ENCODE results near the gene COL6A6.
A peak's percentile ranks its signal among the peaks of the same experiment; 100 is the strongest.

COL6A6 gene

DNA sequence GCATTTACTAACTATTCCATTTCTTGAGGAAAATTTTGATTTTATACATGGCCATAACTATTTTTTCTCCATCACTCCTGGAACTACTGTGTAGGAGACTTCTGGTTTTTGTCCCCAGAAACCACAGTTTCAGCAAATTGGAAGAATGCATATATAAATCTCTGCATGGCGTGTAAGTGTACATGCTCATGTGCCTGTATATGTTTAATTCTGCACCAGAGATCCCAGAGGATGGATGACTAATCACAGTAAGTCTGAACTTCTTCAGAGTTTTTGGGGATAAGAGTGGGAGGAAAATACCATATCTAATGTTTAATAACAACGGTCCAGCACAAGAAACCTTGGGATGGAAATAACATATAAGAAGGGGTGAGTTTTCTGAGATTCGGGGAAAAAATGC lies 10.9 kb upstream of the COL6A6 start:
- Histone ChIP-seq H3K27ac (ENCODE audit: low read depth, low read length, severe bottlenecking) (no peak overlapping the region), H3K36me3 (ENCODE audit: control insufficient read depth, insufficient read depth, low read length) (no peaks in the 10 kb centered on the region), H3K9me3 (ENCODE audit: control insufficient read depth, low read length) (no peaks in the 10 kb centered on the region), H3K4me1 (ENCODE audit: control insufficient read depth, insufficient read depth, low read length, poor library complexity, severe bottlenecking) (no peaks in the 10 kb centered on the region), H3K4me3 (ENCODE audit: extremely low read depth, insufficient read depth, low read length, poor library complexity, severe bottlenecking) (no peak overlapping the region)
- 100% methylated on average over 1 to 2 of the region's 3 CpGs for WGBS, 2 experiments (ENCODE audit: insufficient coverage in 2 of 2)

DNA sequence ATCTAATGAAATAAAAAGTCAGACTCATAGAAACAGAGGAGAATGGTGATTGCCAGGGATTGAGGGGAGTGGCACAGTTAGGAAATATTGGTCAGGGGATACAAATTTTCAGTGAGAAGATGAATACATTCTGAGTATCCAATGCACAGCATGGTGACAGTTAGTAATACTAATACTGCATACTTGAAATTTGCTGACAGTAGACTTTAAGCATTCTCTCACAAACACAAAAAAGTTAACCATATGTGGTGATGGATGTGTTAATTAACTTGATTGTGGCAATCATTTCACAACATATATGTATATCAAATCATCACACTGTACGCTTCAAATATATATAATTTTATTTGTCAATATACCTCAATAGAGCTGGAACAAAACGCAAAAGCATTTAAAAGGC lies 9.2 kb upstream of the COL6A6 start:
- Histone ChIP-seq H3K36me3 (ENCODE audit: control insufficient read depth, insufficient read depth, low read length) (no peaks in the 10 kb centered on the region), H3K9me3 (ENCODE audit: control insufficient read depth, low read length) (no peaks in the 10 kb centered on the region), H3K4me3 (ENCODE audit: extremely low read depth, insufficient read depth, low read length, poor library complexity, severe bottlenecking) (no peak overlapping the region), H3K4me1 (ENCODE audit: control insufficient read depth, insufficient read depth, low read length, poor library complexity, severe bottlenecking) (no peaks in the 10 kb centered on the region), H3K27ac (ENCODE audit: low read depth, low read length, severe bottlenecking) (no peak overlapping the region)
- WGBS, 2 experiments (ENCODE audit: insufficient coverage in 2 of 2), result 100% methylated on average over 1 of the region's 2 CpGs; no CpG with 5 or more reads in 1 of the 2 experiments

DNA sequence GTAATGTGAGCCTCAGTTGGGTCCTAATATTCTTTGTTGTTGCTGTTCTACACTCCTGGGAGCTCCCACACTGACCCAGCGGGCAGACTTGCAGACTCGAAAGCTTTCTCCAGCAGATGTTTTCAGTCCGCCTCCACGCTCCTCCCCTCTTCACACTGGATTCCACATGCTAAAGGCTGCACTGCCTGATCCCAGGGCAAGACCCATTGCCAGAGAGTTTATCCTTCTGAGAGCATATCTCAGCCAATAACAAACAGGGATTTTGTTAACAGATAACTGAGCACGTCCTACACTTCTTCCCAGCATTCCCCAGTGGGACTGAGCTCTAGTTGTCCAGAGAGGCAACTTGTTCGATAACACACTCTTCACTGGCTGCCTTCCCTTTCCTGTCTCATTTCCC lies 8.0 kb upstream of the COL6A6 start:
- H3K27ac ChIP-seq (ENCODE audit: low read depth, low read length, severe bottlenecking), result no peak overlapping the region
- no peaks in the 10 kb centered on the region for H3K4me1 ChIP-seq (ENCODE audit: control insufficient read depth, insufficient read depth, low read length, poor library complexity, severe bottlenecking)
- WGBS, 2 experiments (ENCODE audit: insufficient coverage in 2 of 2), result 63 to 67% methylated on average over 4 to 6 of the region's 6 CpGs
- H3K4me3 ChIP-seq (ENCODE audit: extremely low read depth, insufficient read depth, low read length, poor library complexity, severe bottlenecking), result no peak overlapping the region
- no peaks in the 10 kb centered on the region for H3K36me3 ChIP-seq (ENCODE audit: control insufficient read depth, insufficient read depth, low read length)
- no peaks in the 10 kb centered on the region for H3K9me3 ChIP-seq (ENCODE audit: control insufficient read depth, low read length)

DNA sequence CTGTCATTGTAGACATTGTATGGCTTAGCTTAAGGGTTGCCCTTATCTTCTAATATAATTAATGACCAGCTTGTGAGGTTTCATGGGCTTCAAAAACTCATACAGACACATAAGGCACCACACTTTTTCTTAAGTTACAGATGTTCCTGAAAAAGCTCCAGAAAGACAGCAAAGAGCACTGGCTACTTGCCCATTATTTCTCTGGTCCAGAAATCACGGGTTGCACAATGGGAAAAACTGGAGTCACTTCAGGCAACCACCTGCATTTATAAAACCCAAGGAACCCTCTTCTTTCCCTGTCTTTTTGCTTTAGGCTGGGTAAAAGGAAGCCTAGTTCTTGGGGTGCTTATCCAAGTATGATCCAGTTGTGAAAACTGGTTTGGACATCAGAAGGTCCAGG lies 2.3 kb upstream of the COL6A6 start:
- Histone ChIP-seq H3K36me3 (ENCODE audit: control insufficient read depth, insufficient read depth, low read length) (no peaks in the 10 kb centered on the region), H3K4me1 (ENCODE audit: control insufficient read depth, insufficient read depth, low read length, poor library complexity, severe bottlenecking) (no peaks in the 10 kb centered on the region), H3K9me3 (ENCODE audit: control insufficient read depth, low read length) (no peaks in the 10 kb centered on the region), H3K27ac (ENCODE audit: low read depth, low read length, severe bottlenecking) (no peak overlapping the region), H3K4me3 (ENCODE audit: extremely low read depth, insufficient read depth, low read length, poor library complexity, severe bottlenecking) (no peak overlapping the region)
- WGBS, 2 experiments (ENCODE audit: insufficient coverage in 2 of 2), result 100% methylated on average over 1 of the region's 1 CpG; no CpG with 5 or more reads in 1 of the 2 experiments

DNA sequence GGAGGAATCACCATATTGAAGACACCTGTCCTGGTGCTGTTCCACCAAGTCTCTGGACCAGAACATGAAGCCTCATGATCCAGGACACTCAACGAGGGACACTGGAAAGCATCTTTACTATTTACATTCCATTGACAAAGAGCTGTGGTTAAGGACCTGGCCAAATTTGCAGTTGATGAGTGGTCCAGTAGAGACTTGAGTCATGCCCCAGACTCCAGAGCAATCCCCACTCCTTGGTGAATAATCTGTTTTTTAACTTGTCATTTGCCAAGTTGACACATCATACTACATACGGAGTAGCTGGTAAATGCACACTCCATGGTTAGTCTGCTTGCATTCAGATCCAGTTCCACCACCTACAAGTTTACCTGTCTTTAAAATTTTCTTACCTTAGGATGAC lies 1.2 kb upstream of the COL6A6 start:
- H3K27ac ChIP-seq (ENCODE audit: low read depth, low read length, severe bottlenecking), result no peak overlapping the region
- H3K9me3 ChIP-seq (ENCODE audit: control insufficient read depth, low read length), result no peaks in the 10 kb centered on the region
- H3K4me3 ChIP-seq (ENCODE audit: extremely low read depth, insufficient read depth, low read length, poor library complexity, severe bottlenecking), result no peak overlapping the region
- 86 to 100% methylated on average over 1 to 2 of the region's 2 CpGs for WGBS, 2 experiments (ENCODE audit: insufficient coverage in 2 of 2)
- H3K36me3 ChIP-seq (ENCODE audit: control insufficient read depth, insufficient read depth, low read length), result no peaks in the 10 kb centered on the region
- H3K4me1 ChIP-seq (ENCODE audit: control insufficient read depth, insufficient read depth, low read length, poor library complexity, severe bottlenecking), result no peaks in the 10 kb centered on the region

DNA sequence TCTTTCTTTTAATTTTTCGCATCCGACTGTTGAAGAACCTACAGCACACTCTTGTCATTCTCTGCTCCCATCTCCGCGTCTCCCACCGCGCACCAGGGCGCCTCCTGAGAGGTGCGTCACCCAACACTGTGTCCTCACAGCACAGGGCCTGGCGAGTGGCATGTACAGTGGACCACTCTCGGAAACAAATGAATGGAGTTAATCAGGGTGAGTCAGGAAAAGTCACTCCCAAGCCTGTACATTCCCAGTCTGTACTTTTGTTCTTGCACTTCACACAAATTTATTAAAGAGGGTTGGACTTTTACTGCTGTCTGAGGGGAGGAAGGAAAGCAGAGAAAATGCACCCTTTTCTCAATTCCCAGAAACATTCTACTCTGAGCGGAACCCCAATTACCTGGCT lies 625 bp downstream of the COL6A6 start:
- Histone ChIP-seq H3K27ac (ENCODE audit: low read depth, low read length, severe bottlenecking) (no peak overlapping the region), H3K9me3 (ENCODE audit: control insufficient read depth, low read length) (no peaks in the 10 kb centered on the region), H3K36me3 (ENCODE audit: control insufficient read depth, insufficient read depth, low read length) (no peaks in the 10 kb centered on the region), H3K4me3 (ENCODE audit: extremely low read depth, insufficient read depth, low read length, poor library complexity, severe bottlenecking) (peak overlapping the region; percentile 41), H3K4me1 (ENCODE audit: control insufficient read depth, insufficient read depth, low read length, poor library complexity, severe bottlenecking) (no peaks in the 10 kb centered on the region)
- WGBS, 2 experiments (ENCODE audit: insufficient coverage in 2 of 2), result 59 to 73% methylated on average over 7 to 8 of the region's 11 CpGs

DNA sequence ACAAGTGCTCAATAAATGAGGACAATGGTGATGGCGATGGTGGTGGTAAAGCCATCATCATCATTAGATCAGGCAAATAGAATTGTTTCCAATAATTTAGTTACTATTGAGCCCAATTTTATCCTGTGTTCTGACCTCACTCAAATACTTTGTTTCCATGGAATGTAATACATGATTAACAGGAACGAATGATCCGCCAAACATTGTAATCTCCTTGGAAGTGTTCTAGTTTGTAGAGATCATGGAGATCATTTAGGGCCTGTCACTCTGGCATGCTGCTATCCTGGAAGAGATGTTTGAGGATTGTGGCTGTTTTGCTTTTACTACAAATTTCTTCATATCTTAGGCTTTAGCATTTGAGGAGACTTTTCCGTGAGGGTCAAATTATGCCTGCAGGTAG lies 2.8 kb downstream of the COL6A6 start:
- 100% methylated on average over 1 of the region's 4 CpGs; no CpG with 5 or more reads in 1 of the 2 experiments for WGBS, 2 experiments (ENCODE audit: insufficient coverage in 2 of 2)
- Histone ChIP-seq H3K9me3 (ENCODE audit: control insufficient read depth, low read length) (no peaks in the 10 kb centered on the region), H3K27ac (ENCODE audit: low read depth, low read length, severe bottlenecking) (no peak overlapping the region), H3K36me3 (ENCODE audit: control insufficient read depth, insufficient read depth, low read length) (no peaks in the 10 kb centered on the region), H3K4me1 (ENCODE audit: control insufficient read depth, insufficient read depth, low read length, poor library complexity, severe bottlenecking) (no peaks in the 10 kb centered on the region), H3K4me3 (ENCODE audit: extremely low read depth, insufficient read depth, low read length, poor library complexity, severe bottlenecking) (no peak overlapping the region)

DNA sequence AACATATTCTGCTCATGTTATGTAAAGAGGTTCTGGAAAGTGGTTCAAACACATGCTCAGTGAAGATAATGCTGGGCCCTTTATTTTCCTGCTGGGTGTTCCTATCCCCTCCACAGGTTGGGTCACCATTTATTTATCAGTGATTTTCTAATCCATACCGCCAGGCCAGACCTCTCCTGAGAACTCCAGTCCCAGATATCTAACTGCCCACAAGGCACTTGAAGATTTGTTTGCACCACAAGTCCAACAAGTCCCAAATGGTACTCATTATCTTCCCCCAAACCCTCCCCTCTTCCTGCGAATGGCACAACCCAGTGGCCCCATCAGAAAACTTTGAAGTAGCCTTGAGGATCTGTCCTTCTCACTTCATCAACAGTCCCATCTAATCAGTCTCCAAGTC lies 5.4 kb downstream of the COL6A6 start:
- 94 to 96% methylated on average over 2 of the region's 2 CpGs for WGBS, 2 experiments (ENCODE audit: insufficient coverage in 2 of 2)
- Histone ChIP-seq H3K27ac (ENCODE audit: low read depth, low read length, severe bottlenecking) (no peak overlapping the region), H3K9me3 (ENCODE audit: control insufficient read depth, low read length) (no peaks in the 10 kb centered on the region), H3K4me3 (ENCODE audit: extremely low read depth, insufficient read depth, low read length, poor library complexity, severe bottlenecking) (no peak overlapping the region), H3K36me3 (ENCODE audit: control insufficient read depth, insufficient read depth, low read length) (no peaks in the 10 kb centered on the region), H3K4me1 (ENCODE audit: control insufficient read depth, insufficient read depth, low read length, poor library complexity, severe bottlenecking) (no peaks in the 10 kb centered on the region)

DNA sequence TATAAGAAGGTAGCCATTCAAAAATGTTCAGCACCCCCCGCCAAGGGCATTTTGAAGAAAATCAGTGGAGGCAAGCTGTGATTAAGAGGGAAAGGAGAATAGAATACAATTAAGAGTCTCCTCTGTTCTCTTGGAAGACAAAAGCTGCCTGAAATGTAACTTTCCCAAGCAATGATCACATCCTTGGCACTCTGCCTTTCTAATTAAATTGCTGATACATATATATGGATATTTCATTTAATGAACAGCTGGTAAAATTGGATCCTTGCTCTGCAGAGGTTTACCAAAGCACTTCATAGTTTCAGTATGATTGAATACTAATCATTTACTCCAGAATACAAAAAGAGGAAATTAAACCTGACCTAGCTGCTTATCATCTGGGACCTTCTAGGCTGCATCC lies 10.4 kb downstream of the COL6A6 start:
- WGBS, 2 experiments (ENCODE audit: insufficient coverage in 2 of 2), result 100% methylated on average over 1 of the region's 1 CpG; no CpG with 5 or more reads in 1 of the 2 experiments
- Histone ChIP-seq H3K4me1 (ENCODE audit: control insufficient read depth, insufficient read depth, low read length, poor library complexity, severe bottlenecking) (no peaks in the 10 kb centered on the region), H3K27ac (ENCODE audit: low read depth, low read length, severe bottlenecking) (no peak overlapping the region), H3K36me3 (ENCODE audit: control insufficient read depth, insufficient read depth, low read length) (no peaks in the 10 kb centered on the region), H3K9me3 (ENCODE audit: control insufficient read depth, low read length) (no peaks in the 10 kb centered on the region), H3K4me3 (ENCODE audit: extremely low read depth, insufficient read depth, low read length, poor library complexity, severe bottlenecking) (no peak overlapping the region)

DNA sequence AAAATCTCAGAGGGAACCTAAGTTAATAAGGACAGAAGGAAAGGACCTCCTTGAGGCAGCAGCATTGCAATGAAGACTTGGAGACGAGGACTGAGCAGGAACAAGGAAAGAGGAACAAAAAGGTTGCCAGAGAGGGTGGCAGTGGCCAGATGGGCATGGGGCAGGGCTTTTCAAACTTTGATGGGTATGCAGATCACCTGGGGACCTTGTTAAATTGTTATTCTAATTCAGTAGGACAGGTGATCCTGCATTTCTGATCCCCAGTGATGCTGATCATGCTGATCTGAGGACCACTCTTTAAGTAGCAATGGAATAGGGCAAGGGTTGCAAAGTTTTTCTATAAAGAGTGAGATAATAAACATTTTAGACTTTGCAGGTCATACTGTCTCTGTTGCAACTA lies 11.1 kb downstream of the COL6A6 start:
- 71 to 83% methylated on average over 1 of the region's 1 CpG for WGBS, 2 experiments (ENCODE audit: insufficient coverage in 2 of 2)
- Histone ChIP-seq H3K27ac (ENCODE audit: low read depth, low read length, severe bottlenecking) (no peak overlapping the region), H3K9me3 (ENCODE audit: control insufficient read depth, low read length) (no peaks in the 10 kb centered on the region), H3K4me1 (ENCODE audit: control insufficient read depth, insufficient read depth, low read length, poor library complexity, severe bottlenecking) (no peaks in the 10 kb centered on the region), H3K4me3 (ENCODE audit: extremely low read depth, insufficient read depth, low read length, poor library complexity, severe bottlenecking) (no peak overlapping the region), H3K36me3 (ENCODE audit: control insufficient read depth, insufficient read depth, low read length) (no peaks in the 10 kb centered on the region)

DNA sequence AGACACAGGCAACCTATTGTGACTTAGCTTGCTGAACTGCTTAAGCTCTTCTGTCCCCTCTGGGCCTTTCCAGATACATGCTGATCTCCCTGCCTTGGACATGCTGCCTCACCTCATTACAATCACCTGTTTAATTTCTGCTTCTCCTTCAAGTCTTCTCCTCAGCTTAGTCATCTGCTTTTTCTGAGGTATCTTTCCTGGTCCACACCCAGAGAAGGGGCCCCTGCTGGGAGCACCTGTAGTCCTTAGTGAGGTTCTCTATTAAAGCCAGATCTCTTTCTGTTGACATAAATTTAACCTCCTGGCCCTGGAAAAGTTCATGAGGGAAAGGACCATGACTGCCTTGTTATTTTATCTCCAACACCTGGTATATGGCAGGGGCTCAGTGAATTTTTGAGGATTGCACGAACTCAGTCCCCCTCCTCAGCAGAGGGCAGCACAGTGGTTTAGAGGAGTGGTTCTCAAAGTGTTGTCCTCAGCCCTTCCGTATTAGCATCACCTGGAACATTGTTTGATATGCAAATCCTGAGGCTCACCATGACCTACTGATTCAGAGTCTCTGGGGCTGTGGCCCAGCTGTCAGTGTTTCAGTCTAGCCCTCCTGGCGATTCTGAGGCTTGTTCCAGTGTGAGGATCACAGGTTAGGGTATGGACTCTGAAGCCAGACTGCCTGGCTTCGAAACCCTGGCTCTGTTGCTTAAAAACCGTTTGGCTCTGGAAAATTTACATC lies 12.7 kb downstream of the COL6A6 start:
- H3K4me1 ChIP-seq (ENCODE audit: control insufficient read depth, insufficient read depth, low read length, poor library complexity, severe bottlenecking), result no peaks in the 10 kb centered on the region
- WGBS, 2 experiments (ENCODE audit: insufficient coverage in 2 of 2), result 46% methylated on average over 3 of the region's 5 CpGs; no CpG with 5 or more reads in 1 of the 2 experiments
- no peaks in the 10 kb centered on the region for H3K36me3 ChIP-seq (ENCODE audit: control insufficient read depth, insufficient read depth, low read length)
- no peak overlapping the region for H3K4me3 ChIP-seq (ENCODE audit: extremely low read depth, insufficient read depth, low read length, poor library complexity, severe bottlenecking)
- H3K27ac ChIP-seq (ENCODE audit: low read depth, low read length, severe bottlenecking), result no peak overlapping the region
- no peaks in the 10 kb centered on the region for H3K9me3 ChIP-seq (ENCODE audit: control insufficient read depth, low read length)
